HG03045 (cell line): ENCODE measurements around the gene VASN.
"Not testable (repeated sequence)": the region's sequence is repeated elsewhere in the genome, so short reads cannot be mapped to it uniquely, and the experiment has no call there.

Experiments used
- ATAC-seq: cut with Tn5 transposase; IDR thresholded peaks from one replicate; pipeline ENCODE4 v1.9.1; 2021; ENCODE audit warnings: mild to moderate bottlenecking, moderate library complexity; ENCODE audit not compliant: unreplicated experiment

Gene VASN

GRCh38 chr16:4336701-4337539, 34.7 kb upstream of the VASN start:
- no peak for ATAC-seq

GRCh38 chr16:4337540-4338088, 34.0 kb upstream of the VASN start:
- ATAC-seq = no peak

- no peak for ATAC-seq
These were observed 33.5 kb upstream of the VASN start for GRCh38 chr16:4338125-4338582.

- ATAC-seq = no peak
These were observed 32.8 kb upstream of the VASN start for GRCh38 chr16:4338712-4339299.

- ATAC-seq = no peak
These were observed 32.2 kb upstream of the VASN start for GRCh38 chr16:4339455-4339854.

- no peak for ATAC-seq
These were observed 31.7 kb upstream of the VASN start for GRCh38 chr16:4339909-4340308.

- no peak for ATAC-seq
These were observed 31.2 kb upstream of the VASN start for GRCh38 chr16:4340443-4340842.

- ATAC-seq = no peak
These were observed 30.4 kb upstream of the VASN start for GRCh38 chr16:4341250-4341649.

GRCh38 chr16:4342866-4343744, 28.5 kb upstream of the VASN start:
- ATAC-seq = no peak

GRCh38 chr16:4344300-4344982, 27.2 kb upstream of the VASN start:
- ATAC-seq = not testable (repeated sequence)

- ATAC-seq = no peak
These were observed 26.4 kb upstream of the VASN start for GRCh38 chr16:4344983-4345835.

GRCh38 chr16:4345836-4346781, 25.5 kb upstream of the VASN start:
- no peak for ATAC-seq

- no peak for ATAC-seq
These were observed 24.6 kb upstream of the VASN start for GRCh38 chr16:4347010-4347409.

- ATAC-seq = no peak
These were observed 23.7 kb upstream of the VASN start for GRCh38 chr16:4347765-4348509.

GRCh38 chr16:4349332-4349731, 22.3 kb upstream of the VASN start:
- no peak for ATAC-seq

- ATAC-seq = no peak
These were observed 21.3 kb upstream of the VASN start for GRCh38 chr16:4350365-4350786.

- ATAC-seq = peak; percentile 88
These were observed 20.6 kb upstream of the VASN start, which contains the start of gene PAM16 for GRCh38 chr16:4350787-4351659. TSS of gene PAM16 (minus strand) at chr16:4351321. CDS start at chr16:4351234, 87 bp downstream.
